HG02623 (cell line): ENCODE results near the gene PLEKHA6.
"Not testable (repeated sequence)": the region's sequence is repeated elsewhere in the genome, so short reads cannot be mapped to it uniquely, and the experiment has no call there.

Experiments used
- ATAC-seq: cut with Tn5 transposase; IDR thresholded peaks from one replicate; pipeline ENCODE4 v1.9.1; 2021; ENCODE audit warnings: moderate library complexity; ENCODE audit not compliant: unreplicated experiment

PLEKHA6 gene

GRCh38 chr1:204246876-204247275 lies 112.9 kb downstream of the PLEKHA6 start:
- ATAC-seq, result no peak

- ATAC-seq, result no peak
Observed at GRCh38 chr1:204242920-204243319, 116.8 kb downstream of the PLEKHA6 start.

GRCh38 chr1:204241914-204242313 lies 117.8 kb downstream of the PLEKHA6 start:
- no peak for ATAC-seq

- ATAC-seq, result no peak
Observed at GRCh38 chr1:204241050-204241449, 118.7 kb downstream of the PLEKHA6 start.

DNA sequence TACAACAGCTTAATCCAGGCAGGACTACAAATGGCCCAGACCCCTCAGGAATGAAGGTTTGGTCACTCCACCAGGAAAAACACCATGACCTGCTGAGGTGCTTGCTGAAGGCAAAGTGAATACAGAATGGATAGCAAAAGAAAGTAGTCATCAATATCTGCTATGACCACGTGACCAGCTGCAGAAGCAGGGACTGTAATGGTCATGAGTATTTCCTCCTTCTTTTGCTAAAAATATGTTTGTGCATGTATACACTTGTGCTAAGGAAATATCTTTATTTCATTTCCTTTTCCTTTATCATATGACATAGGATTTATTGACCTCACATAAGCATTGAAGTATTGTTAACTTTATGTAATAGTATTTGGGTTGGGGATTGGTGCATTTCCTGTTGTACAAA lies 119.5 kb downstream of the PLEKHA6 start:
- ATAC-seq, result no peak

GRCh38 chr1:204239401-204239800 lies 120.3 kb downstream of the PLEKHA6 start:
- not testable (repeated sequence) for ATAC-seq

DNA sequence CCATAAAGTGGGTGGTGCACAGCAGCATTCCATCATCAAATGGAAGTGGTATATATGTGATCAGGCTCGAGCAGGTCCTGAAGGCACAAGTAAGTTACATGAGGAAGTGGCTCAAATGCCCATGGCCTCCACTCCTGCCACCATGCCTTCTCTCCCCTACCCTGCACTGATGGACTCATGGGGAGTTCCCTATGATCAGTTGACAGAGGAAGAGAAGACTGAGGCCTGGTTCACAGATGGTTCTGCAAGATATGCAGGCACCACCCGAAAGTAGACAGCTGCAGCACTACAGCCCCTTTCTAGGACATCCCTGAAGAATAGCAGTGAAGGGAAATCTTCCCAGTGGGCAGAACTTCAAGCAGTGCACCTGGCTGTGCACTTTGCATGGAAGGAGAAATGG lies 121.2 kb downstream of the PLEKHA6 start:
- not testable (repeated sequence) for ATAC-seq

GRCh38 chr1:204237515-204237914 lies 122.2 kb downstream of the PLEKHA6 start:
- not testable (repeated sequence) for ATAC-seq

DNA sequence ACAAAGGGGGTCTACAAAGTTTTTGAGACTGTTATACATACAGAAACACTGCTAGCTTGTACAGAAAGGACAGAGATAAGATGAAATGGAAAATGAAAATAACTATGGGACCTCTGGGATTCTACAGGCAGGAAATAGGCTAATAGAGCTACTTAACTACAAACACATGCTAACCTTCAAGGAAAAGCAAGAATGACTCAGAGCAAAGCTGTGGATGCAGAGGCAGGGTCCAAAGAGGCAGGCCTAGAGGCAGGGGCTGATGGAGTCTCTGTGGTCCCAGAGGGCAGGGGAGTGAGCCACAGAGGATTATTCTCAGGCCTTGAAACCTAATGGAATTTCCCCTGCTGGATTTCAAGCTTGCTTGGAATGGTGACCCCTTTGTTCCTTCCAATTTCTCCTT lies 127.2 kb downstream of the PLEKHA6 start:
- ATAC-seq, result no peak

DNA sequence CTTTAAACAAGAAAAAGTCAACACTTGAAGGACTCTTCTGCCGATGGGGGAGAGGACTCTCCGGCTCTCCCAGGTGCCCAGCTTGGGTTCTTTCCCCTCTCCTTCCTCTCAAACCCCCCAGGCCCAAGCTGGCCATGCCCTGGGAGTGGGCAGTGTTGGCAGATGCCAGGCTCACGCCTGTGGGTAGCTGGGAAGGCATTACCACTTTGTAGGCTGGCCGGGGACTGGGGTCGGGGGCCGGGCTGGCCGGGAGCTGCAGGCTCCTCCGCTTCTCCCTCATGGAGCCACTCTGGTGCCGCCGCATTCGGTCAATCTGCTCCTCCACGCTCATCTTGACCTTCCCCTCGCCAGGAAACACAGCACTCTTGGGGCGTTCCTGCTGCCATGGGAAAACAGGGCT lies 129.5 kb downstream of the PLEKHA6 start:
- no peak for ATAC-seq

GRCh38 chr1:204228896-204229295 lies 130.8 kb downstream of the PLEKHA6 start:
- no peak for ATAC-seq

- no peak for ATAC-seq
Observed at GRCh38 chr1:204227996-204228785, 131.5 kb downstream of the PLEKHA6 start.

- no peak for ATAC-seq
Observed at GRCh38 chr1:204227351-204227750, 132.4 kb downstream of the PLEKHA6 start.

GRCh38 chr1:204225841-204226735 lies 133.6 kb downstream of the PLEKHA6 start:
- no peak for ATAC-seq

GRCh38 chr1:204224655-204225054 lies 135.1 kb downstream of the PLEKHA6 start:
- ATAC-seq, result no peak

GRCh38 chr1:204223129-204223860 lies 136.4 kb downstream of the PLEKHA6 start:
- ATAC-seq, result no peak

- no peak for ATAC-seq
Observed at GRCh38 chr1:204222764-204223055, 137.0 kb downstream of the PLEKHA6 start.

- ATAC-seq, result no peak
Observed at GRCh38 chr1:204222006-204222763, 137.5 kb downstream of the PLEKHA6 start.

DNA sequence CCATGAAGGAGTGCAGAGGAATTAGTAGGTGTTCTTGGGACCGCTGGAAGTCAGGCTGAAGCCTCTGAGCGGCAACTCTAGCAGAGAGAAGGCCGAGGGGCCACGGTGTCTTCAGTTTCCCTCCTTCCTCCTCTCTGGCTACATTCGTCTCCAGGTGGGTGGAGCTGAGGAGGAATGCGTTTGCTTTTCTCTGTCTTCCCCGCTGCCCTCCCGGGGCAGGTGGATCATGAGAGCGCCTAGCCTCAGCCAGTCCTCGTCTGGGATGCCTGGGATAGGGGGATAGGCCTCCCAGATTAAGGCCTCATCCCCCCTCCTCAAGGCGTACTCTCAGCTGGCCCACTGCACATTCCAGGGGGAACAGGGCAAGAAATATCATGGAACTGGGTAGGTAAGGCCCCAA lies 138.5 kb downstream of the PLEKHA6 start:
- ATAC-seq, result no peak

DNA sequence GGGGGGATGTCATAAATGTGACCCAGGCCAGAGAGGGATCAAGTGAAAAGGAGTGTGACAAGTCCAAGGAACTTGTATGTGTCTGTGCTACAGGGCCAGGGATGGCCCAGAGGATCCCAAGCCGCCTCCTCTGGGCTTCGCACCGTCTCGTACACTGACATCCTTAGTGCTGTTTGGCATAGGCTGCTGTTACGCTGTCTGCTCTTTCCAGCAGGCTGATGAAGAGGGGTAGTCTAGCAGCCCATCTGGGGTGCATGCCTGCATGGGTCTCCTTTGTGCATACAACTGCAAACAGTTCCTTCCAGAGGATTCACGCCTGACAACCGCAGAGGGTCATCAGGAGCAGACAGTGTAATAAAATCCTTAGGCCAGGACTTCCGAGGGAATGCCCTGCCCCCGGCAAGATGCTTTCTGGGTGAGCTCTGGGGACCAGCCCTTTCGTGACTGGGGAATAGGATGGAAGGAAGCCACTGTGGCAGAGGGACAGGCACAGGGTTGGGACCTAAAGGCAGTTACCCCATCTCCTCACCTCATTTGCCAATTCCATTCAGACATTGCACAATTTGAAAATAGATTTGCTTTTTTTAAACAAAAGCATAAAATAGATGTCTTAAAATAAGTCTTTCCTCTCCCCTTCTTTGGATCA lies 139.6 kb downstream of the PLEKHA6 start:
- ATAC-seq, result no peak
